BLaER1 treated with 17β-estradiol and CSF1 and Interleukin-3, amounts not matched to agents 10 nM and 100 nM (cell line): ENCODE data around the gene LSM3.

ENCODE experiments used
- H3K27ac ChIP-seq, 11 experiments: shearing (Covaris generic); formaldehyde crosslinking; 2 replicates each; pipeline ENCODE4 v1.8.1; 2022
- H3K27me3 ChIP-seq, 11 experiments: shearing (Covaris generic); formaldehyde crosslinking; 2 replicates each; pipeline ENCODE4 v1.8.1; 2022
- H3K36me3 ChIP-seq, 11 experiments: shearing (Covaris generic); formaldehyde crosslinking; 2 replicates each; pipeline ENCODE4 v1.8.1; 2022
- H3K4me1 ChIP-seq, 10 experiments: shearing (Covaris generic); formaldehyde crosslinking; 2 replicates each; pipeline ENCODE4 v1.8.1; 2022
- H3K4me2 ChIP-seq, 11 experiments: shearing (Covaris generic); formaldehyde crosslinking; 2 replicates each; pipeline ENCODE4 v1.8.1; 2022
- H3K4me3 ChIP-seq, 10 experiments: shearing (Covaris generic); formaldehyde crosslinking; 2 replicates each; pipeline ENCODE4 v1.8.1; 2022
- H3K9ac ChIP-seq, 11 experiments: shearing (Covaris generic); formaldehyde crosslinking; 2 replicates each; pipeline ENCODE4 v1.8.1; 2022
- H3K9me3 ChIP-seq, 11 experiments: shearing (Covaris generic); formaldehyde crosslinking; replicated peaks in 1 of 11; 2 replicates each; pipeline ENCODE4 v1.8.1; 2022
- H4K20me1 ChIP-seq, 11 experiments: shearing (Covaris generic); formaldehyde crosslinking; 2 replicates each; pipeline ENCODE4 v1.8.1; 2022
- Cebpa-rat ChIP-seq, 11 experiments: shearing (Covaris generic); IDR thresholded peaks; 2 replicates each; pipeline ENCODE4 v1.8.1; 2022

LSM3 gene

DNA sequence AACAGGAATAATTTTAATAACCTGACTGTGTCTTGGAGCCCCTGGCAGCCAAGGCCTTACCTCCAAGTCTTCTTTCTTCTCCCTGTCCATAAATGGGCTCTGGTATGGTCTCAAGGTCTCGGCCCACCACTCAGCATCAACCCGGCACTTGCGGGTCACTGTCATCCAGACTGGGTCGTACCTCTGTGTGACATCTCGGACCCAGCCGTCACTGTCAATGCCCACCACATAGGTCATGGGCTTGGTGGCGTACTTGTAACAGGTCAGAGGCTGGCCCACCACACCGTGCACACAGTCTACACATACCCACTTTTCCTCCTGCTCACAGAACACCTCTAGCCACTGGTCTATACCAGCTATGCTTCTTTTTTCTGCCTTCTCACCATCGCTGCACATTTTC lies 20.7 kb upstream of the LSM3 start:
- no peak overlapping the region for H3K27ac ChIP-seq
- H3K9ac ChIP-seq = no peak overlapping the region
- H3K4me2 ChIP-seq = no peak overlapping the region
- peaks cover 19 to 25% (median 23%) of the 10 kb centered on the region in 11 experiments for H3K9me3 ChIP-seq
- TF ChIP-seq Cebpa-rat (IDR thresholded peaks at IDR 0.05) = no peak
- no peak overlapping the region for H3K4me3 ChIP-seq
- H4K20me1 ChIP-seq = peaks cover 0 to 27% (median 3%) of the 10 kb centered on the region in 11 experiments; a peak in 9 of 22 replicates
- H3K27me3 ChIP-seq = no peaks in the 10 kb centered on the region
- peaks cover 11 to 33% (median 24%) of the 10 kb centered on the region in 10 experiments for H3K4me1 ChIP-seq
- H3K36me3 ChIP-seq = peaks cover 78 to 91% (median 83%) of the 10 kb centered on the region in 11 experiments

DNA sequence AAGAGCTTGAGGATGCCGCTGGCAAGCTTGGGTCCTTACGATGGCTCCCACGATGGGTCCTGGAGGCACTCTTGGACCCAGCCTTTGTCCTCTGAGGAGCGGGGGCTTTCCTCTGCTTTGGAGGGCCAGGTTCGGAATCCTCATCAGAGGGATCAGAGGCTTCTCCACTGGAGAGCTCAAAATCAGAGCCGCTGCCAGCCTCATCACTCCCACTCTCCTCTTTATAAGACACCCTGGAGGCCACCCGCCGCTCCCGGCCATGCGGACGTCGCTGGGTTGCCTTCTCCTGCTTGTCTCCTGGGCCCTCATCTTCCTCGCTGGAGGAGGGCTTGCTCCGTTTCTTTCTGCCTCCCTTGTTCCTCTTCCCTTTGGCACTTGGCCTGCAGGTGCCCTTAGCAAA lies 20.2 kb upstream of the LSM3 start:
- H3K36me3 ChIP-seq = peaks cover 78 to 91% (median 85%) of the 10 kb centered on the region in 11 experiments
- no peak overlapping the region for H3K27ac ChIP-seq
- TF ChIP-seq Cebpa-rat (IDR thresholded peaks at IDR 0.05) = no peak

GRCh38 chr3:14159426-14159825 lies 19.2 kb upstream of the LSM3 start:
- Histone ChIP-seq H3K4me1 (peaks cover 11 to 23% (median 15%) of the 10 kb centered on the region in 10 experiments), H3K9ac (no peak overlapping the region), H4K20me1 (peaks cover 0 to 13% (median 0%) of the 10 kb centered on the region in 11 experiments; a peak in 4 of 22 replicates), H3K36me3 (peaks cover 85 to 91% (median 86%) of the 10 kb centered on the region in 11 experiments), H3K27ac (no peak overlapping the region), H3K4me3 (no peak overlapping the region), H3K27me3 (no peaks in the 10 kb centered on the region), H3K9me3 (peaks cover 20 to 29% (median 24%) of the 10 kb centered on the region in 11 experiments), H3K4me2 (no peak overlapping the region)
- TF ChIP-seq Cebpa-rat (IDR thresholded peaks at IDR 0.05) = no peak

More for the DNA sequence above, 20.2 kb upstream of the LSM3 start:
- H3K4me3 ChIP-seq = no peak overlapping the region
- H3K9ac ChIP-seq = no peak overlapping the region
- H4K20me1 ChIP-seq = peaks cover 0 to 23% (median 0%) of the 10 kb centered on the region in 11 experiments; a peak in 6 of 22 replicates
- no peaks in the 10 kb centered on the region for H3K27me3 ChIP-seq
- no peak overlapping the region for H3K4me2 ChIP-seq
- peaks cover 20 to 26% (median 24%) of the 10 kb centered on the region in 11 experiments for H3K9me3 ChIP-seq
- H3K4me1 ChIP-seq = peaks cover 11 to 33% (median 24%) of the 10 kb centered on the region in 10 experiments

- TF ChIP-seq Cebpa-rat (IDR thresholded peaks at IDR 0.05) = no peak
- H3K36me3 ChIP-seq = peaks cover 98 to 100% (median 99%) of the 10 kb centered on the region in 11 experiments
These were observed 17.3 kb upstream of the LSM3 start for GRCh38 chr3:14161282-14161681.

DNA sequence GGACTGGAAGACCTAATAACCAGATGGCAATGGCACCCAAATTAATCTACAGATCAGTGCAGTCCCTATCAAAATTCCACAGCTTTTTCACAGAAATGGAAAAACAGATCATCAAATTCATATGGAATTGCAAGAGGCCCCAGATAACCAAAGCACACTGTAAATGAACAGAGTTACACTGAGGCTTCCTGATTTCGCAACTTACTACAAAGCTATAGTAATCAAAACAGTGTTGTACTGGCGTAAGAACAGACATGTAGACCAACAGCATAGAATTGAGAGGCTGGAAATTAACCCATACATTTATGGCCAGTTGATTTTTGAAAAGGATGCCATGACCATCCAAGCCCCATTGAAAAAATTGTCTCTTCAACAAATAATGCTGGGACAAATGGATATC lies 16.4 kb upstream of the LSM3 start:
- Histone ChIP-seq H3K4me1 (peaks cover 0 to 4% (median 0%) of the 10 kb centered on the region in 10 experiments; a peak in 1 of 20 replicates), H3K9ac (no peak overlapping the region), H3K4me3 (no peak overlapping the region), H3K27me3 (no peaks in the 10 kb centered on the region), H3K4me2 (no peak overlapping the region), H3K27ac (no peak overlapping the region), H3K9me3 (peaks cover 20 to 29% (median 24%) of the 10 kb centered on the region in 11 experiments), H3K36me3 (peaks cover 94 to 100% (median 98%) of the 10 kb centered on the region in 11 experiments), H4K20me1 (peaks cover 0 to 8% (median 0%) of the 10 kb centered on the region in 11 experiments; a peak in 1 of 22 replicates)
- peak in 6 of 11 experiments; percentile 17 to 74 (median 48); a peak in 6 of 22 replicates for TF ChIP-seq Cebpa-rat (IDR thresholded peaks at IDR 0.05)

More at GRCh38 chr3:14161282-14161681, 17.3 kb upstream of the LSM3 start:
- Histone ChIP-seq H3K27ac (no peak overlapping the region), H3K4me2 (no peak overlapping the region), H3K9me3 (peaks cover 20 to 29% (median 24%) of the 10 kb centered on the region in 11 experiments), H4K20me1 (peaks cover 0 to 8% (median 0%) of the 10 kb centered on the region in 11 experiments; a peak in 2 of 22 replicates), H3K4me1 (peaks cover 0 to 4% (median 0%) of the 10 kb centered on the region in 10 experiments; a peak in 2 of 20 replicates), H3K27me3 (no peaks in the 10 kb centered on the region), H3K4me3 (no peak overlapping the region), H3K9ac (no peak overlapping the region)

- TF ChIP-seq Cebpa-rat (IDR thresholded peaks at IDR 0.05) = no peak
These were observed 11.6 kb upstream of the LSM3 start for GRCh38 chr3:14166877-14167603.

DNA sequence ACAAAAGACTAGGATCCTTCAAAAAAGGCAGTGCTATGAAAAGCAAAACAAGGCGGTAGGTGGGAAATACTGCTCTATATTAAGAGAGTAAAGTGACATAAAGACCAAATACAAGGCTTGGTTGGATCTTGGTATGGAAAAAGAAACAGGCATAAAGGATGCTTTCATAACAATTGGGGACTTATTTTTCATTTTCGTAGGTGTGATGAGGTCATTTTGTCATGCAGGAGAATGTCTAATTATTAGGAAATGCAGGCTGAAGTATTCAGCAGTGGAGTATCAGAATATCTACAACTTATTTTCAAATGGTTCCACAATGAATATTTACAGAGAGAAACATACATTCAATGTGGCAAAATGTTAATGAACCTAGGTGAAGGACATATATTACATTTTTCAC lies 9.2 kb upstream of the LSM3 start:
- no peak overlapping the region for H3K9ac ChIP-seq
- peaks cover 0 to under 1% (median 0%) of the 10 kb centered on the region in 10 experiments; a peak in 1 of 20 replicates for H3K4me1 ChIP-seq
- H3K4me3 ChIP-seq = no peak overlapping the region
- H3K27me3 ChIP-seq = no peaks in the 10 kb centered on the region
- no peaks in the 10 kb centered on the region for H3K9me3 ChIP-seq
- peaks cover 9 to 31% (median 17%) of the 10 kb centered on the region in 11 experiments; a peak in 20 of 22 replicates for H4K20me1 ChIP-seq
- H3K36me3 ChIP-seq = peaks cover 81 to 89% (median 86%) of the 10 kb centered on the region in 11 experiments
- no peak for TF ChIP-seq Cebpa-rat (IDR thresholded peaks at IDR 0.05)
- no peak overlapping the region for H3K4me2 ChIP-seq
- H3K27ac ChIP-seq = no peak overlapping the region

More at GRCh38 chr3:14166877-14167603, 11.6 kb upstream of the LSM3 start:
- Histone ChIP-seq H3K9ac (no peak overlapping the region), H3K9me3 (peaks cover 8 to 14% (median 10%) of the 10 kb centered on the region in 11 experiments), H3K27me3 (no peaks in the 10 kb centered on the region), H3K4me1 (peaks cover 0 to 3% (median 0%) of the 10 kb centered on the region in 10 experiments; a peak in 1 of 20 replicates), H4K20me1 (peaks cover 0 to 11% (median 0%) of the 10 kb centered on the region in 11 experiments; a peak in 3 of 22 replicates), H3K4me3 (no peak overlapping the region), H3K36me3 (peaks cover 94 to 100% (median 98%) of the 10 kb centered on the region in 11 experiments), H3K4me2 (no peak overlapping the region), H3K27ac (no peak overlapping the region)

DNA sequence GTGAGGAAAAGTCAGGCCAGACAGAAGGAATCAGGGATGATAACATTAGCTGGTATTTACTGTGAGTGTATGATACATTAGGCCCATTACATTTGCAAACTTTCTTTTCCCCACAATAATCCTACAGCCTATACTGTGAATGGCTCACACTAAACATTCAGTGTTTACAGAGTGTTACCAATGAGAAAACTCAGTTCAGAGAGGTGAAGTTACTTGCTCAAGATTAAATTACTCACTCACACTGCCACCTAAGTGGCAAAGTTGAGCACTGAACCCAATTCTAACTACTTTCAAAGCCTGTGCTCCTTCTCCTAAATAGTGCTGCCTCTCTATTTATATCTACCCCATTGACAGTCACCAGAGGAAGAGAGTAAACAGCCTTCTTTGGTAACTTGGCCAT lies 8.7 kb upstream of the LSM3 start:
- Histone ChIP-seq H4K20me1 (peaks cover 13 to 35% (median 22%) of the 10 kb centered on the region in 11 experiments; a peak in 21 of 22 replicates), H3K9ac (no peak overlapping the region), H3K27ac (no peak overlapping the region), H3K9me3 (no peaks in the 10 kb centered on the region), H3K27me3 (peaks cover 0 to 3% (median 0%) of the 10 kb centered on the region in 11 experiments; a peak in 5 of 22 replicates), H3K36me3 (peaks cover 76 to 85% (median 81%) of the 10 kb centered on the region in 11 experiments), H3K4me1 (peaks cover 0 to 5% (median 2%) of the 10 kb centered on the region in 10 experiments; a peak in 16 of 20 replicates), H3K4me2 (no peak overlapping the region), H3K4me3 (no peak overlapping the region)
- TF ChIP-seq Cebpa-rat (IDR thresholded peaks at IDR 0.05) = no peak
